Activated naive CD4-positive, alpha-beta T cell treated with anti-CD3 and anti-CD28 coated beads, Interleukin-2, amount 50 U/mL, for 24 hours (primary cell): ENCODE data around the gene DYDC1.
A peak's percentile ranks its signal among the peaks of the same experiment; 100 is the strongest.
"Not testable (repeated sequence)": the region's sequence is repeated elsewhere in the genome, so short reads cannot be mapped to it uniquely, and the experiment has no call there.

ENCODE experiments used
- H3K27ac Mint-ChIP-seq: one replicate; pipeline ENCODE4 v1.8.0; 2021; ENCODE audit warnings: mild to moderate bottlenecking, mixed read lengths
- H3K27me3 Mint-ChIP-seq: one replicate; pipeline ENCODE4 v1.8.0; 2021; ENCODE audit warnings: mixed read lengths
- H3K36me3 Mint-ChIP-seq: one replicate; pipeline ENCODE4 v1.8.0; 2021; ENCODE audit warnings: mixed read lengths
- H3K4me1 Mint-ChIP-seq: one replicate; pipeline ENCODE4 v1.8.0; 2021; ENCODE audit warnings: mixed read lengths
- H3K4me3 Mint-ChIP-seq: one replicate; pipeline ENCODE4 v1.8.0; 2021; ENCODE audit warnings: mild to moderate bottlenecking, mixed read lengths
- H3K9me3 Mint-ChIP-seq: one replicate; pipeline ENCODE4 v1.8.0; 2021; ENCODE audit warnings: mixed read lengths

DYDC1 gene

GRCh38 chr10:80358925-80359324 is 2.4 kb upstream of the DYDC1 start:
- H3K27me3 Mint-ChIP-seq: peaks cover 12% of the 10 kb centered on the region
- not testable (repeated sequence) for H3K27ac Mint-ChIP-seq, H3K36me3 Mint-ChIP-seq, H3K4me1 Mint-ChIP-seq, H3K9me3 Mint-ChIP-seq, H3K4me3 Mint-ChIP-seq

DNA sequence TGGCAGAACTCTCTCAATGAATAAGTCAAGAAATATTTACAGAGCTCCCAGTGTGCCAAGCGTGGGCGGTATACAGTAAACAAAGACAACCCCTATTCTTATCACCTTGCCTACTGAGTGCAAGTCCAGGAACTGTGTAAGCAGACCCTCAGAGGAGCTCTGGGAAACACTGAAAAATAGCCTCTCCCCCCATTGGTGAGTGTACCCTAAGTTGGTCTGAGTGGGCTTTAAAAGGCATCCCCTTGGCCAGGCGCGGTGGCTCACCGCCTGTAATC is 1.2 kb upstream of the DYDC1 start:
- Mint-ChIP-seq H3K36me3 (no peaks in the 10 kb centered on the region), H3K27ac (no peak overlapping the region), H3K4me3 (peak overlapping the region; percentile 82), H3K4me1 (peaks cover 5% of the 10 kb centered on the region), H3K27me3 (peaks cover 12% of the 10 kb centered on the region), H3K9me3 (no peaks in the 10 kb centered on the region)

GRCh38 chr10:80356989-80357850 is 665 bp upstream of the DYDC1 start:
- Mint-ChIP-seq H3K36me3 (no peaks in the 10 kb centered on the region), H3K27ac (no peak overlapping the region), H3K4me3 (peak overlapping the region; percentile 82), H3K4me1 (peaks cover 5% of the 10 kb centered on the region), H3K9me3 (no peaks in the 10 kb centered on the region), H3K27me3 (peaks cover 15% of the 10 kb centered on the region)

GRCh38 chr10:80351220-80351619 is 5.3 kb downstream of the DYDC1 start:
- no peak overlapping the region for H3K4me3 Mint-ChIP-seq
- H3K27me3 Mint-ChIP-seq: peaks cover 20% of the 10 kb centered on the region
- no peaks in the 10 kb centered on the region for H3K36me3 Mint-ChIP-seq
- H3K4me1 Mint-ChIP-seq: peaks cover 5% of the 10 kb centered on the region
- no peak overlapping the region for H3K27ac Mint-ChIP-seq
- H3K9me3 Mint-ChIP-seq: no peaks in the 10 kb centered on the region

- H3K36me3 Mint-ChIP-seq: no peaks in the 10 kb centered on the region
- no peaks in the 10 kb centered on the region for H3K4me1 Mint-ChIP-seq
- H3K9me3 Mint-ChIP-seq: no peaks in the 10 kb centered on the region
- H3K27ac Mint-ChIP-seq: no peak overlapping the region
- H3K4me3 Mint-ChIP-seq: no peak overlapping the region
- peaks cover 14% of the 10 kb centered on the region for H3K27me3 Mint-ChIP-seq
Measured at GRCh38 chr10:80350251-80350650, 6.3 kb downstream of the DYDC1 start.

DNA sequence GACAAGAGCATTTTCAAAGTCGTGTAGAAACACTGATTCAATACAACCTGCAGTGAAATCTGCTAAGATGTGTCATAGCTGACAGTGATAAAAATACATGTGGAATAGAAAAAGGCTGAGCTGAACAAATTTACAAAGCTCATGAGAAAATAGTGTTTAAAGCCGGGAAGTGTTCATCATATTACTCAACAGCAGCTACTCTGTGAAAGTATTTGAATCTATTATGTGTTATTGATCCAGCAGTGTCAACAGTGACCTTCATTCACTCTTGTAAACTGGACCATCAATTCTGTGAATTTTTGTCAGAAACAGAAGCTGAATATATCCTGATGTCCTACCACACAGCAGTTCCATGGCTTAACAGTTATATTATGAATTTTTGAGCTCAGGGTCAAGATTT is 11.6 kb downstream of the DYDC1 start:
- no peaks in the 10 kb centered on the region for H3K9me3 Mint-ChIP-seq
- peaks cover 3% of the 10 kb centered on the region for H3K27me3 Mint-ChIP-seq
- no peak overlapping the region for H3K4me3 Mint-ChIP-seq
- no peak overlapping the region for H3K27ac Mint-ChIP-seq
- H3K36me3 Mint-ChIP-seq: no peaks in the 10 kb centered on the region
- no peaks in the 10 kb centered on the region for H3K4me1 Mint-ChIP-seq

DNA sequence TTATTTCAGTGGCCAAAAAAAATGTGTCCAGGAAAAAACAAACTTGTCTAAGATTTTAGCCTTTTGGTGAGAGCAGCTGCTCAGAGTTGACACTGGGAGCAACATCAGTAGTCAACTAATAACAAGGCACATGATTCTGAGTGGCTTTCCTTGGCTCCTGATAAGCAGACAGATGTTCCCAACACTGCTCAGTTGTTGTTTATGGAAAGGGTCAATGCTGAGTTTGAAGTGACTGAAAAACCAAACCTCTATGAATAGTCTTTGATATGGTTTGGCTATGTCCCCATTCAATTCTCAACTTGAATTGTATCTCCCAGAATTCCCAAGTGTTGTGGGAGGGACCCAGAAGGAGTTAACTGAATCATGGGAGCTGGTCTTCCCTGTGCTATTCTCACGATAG is 12.3 kb downstream of the DYDC1 start:
- Mint-ChIP-seq H3K36me3 (no peaks in the 10 kb centered on the region), H3K27ac (no peak overlapping the region), H3K4me3 (no peak overlapping the region), H3K9me3 (no peaks in the 10 kb centered on the region), H3K4me1 (no peaks in the 10 kb centered on the region), H3K27me3 (peaks cover 2% of the 10 kb centered on the region)

- no peaks in the 10 kb centered on the region for H3K36me3 Mint-ChIP-seq
- no peaks in the 10 kb centered on the region for H3K9me3 Mint-ChIP-seq
- H3K4me3 Mint-ChIP-seq: no peak overlapping the region
- H3K27me3 Mint-ChIP-seq: peaks cover 1% of the 10 kb centered on the region
- H3K27ac Mint-ChIP-seq: no peak overlapping the region
- no peaks in the 10 kb centered on the region for H3K4me1 Mint-ChIP-seq
Measured at GRCh38 chr10:80333983-80334382, 22.6 kb downstream of the DYDC1 start.

DNA sequence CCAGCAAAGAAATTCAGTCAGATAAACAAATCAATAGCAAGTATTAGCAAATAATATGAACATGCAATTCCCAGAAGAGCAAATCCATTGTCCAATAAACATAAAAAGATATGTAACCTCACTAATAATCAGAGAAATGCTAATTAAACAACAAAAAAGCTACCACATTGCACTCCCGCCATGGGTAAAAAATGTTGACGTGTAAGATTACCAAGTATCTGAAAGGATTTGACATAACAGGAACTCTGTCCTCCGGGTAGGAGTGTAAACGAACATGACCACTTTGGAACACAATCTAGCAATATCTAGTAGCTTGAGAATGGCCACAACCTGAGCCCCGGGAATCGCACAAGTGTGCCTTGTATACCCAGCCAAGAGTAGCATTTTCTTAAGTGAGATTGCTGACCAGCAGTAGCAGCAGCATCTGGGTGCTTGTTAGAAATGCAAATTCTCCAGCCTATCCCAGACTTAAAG is 31.6 kb downstream of the DYDC1 start:
- Mint-ChIP-seq H3K4me3 (no peak overlapping the region), H3K4me1 (no peaks in the 10 kb centered on the region), H3K27me3 (no peaks in the 10 kb centered on the region), H3K27ac (no peak overlapping the region), H3K36me3 (no peaks in the 10 kb centered on the region), H3K9me3 (no peaks in the 10 kb centered on the region)

DNA sequence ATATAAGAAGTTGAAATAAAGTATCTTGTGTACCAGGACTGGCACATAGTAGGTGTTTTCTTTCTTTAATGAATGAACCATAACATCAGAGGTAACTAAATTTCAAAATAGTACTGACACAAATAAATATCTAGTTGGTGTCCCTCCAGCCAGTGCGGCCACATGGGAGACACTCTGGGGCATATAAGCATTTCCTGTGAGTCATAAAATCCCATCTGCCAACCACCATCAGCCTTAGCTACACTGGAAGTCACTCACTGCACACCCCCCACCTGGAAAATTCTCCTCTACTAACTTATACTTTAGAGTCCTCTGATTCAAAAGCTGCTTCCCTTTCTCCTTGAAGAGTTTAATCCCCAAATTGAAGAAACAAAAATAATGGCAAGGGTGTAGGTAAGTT is 32.5 kb downstream of the DYDC1 start:
- no peaks in the 10 kb centered on the region for H3K9me3 Mint-ChIP-seq
- no peaks in the 10 kb centered on the region for H3K27me3 Mint-ChIP-seq
- H3K36me3 Mint-ChIP-seq: no peaks in the 10 kb centered on the region
- H3K4me1 Mint-ChIP-seq: no peaks in the 10 kb centered on the region
- no peak overlapping the region for H3K4me3 Mint-ChIP-seq
- no peak overlapping the region for H3K27ac Mint-ChIP-seq

DNA sequence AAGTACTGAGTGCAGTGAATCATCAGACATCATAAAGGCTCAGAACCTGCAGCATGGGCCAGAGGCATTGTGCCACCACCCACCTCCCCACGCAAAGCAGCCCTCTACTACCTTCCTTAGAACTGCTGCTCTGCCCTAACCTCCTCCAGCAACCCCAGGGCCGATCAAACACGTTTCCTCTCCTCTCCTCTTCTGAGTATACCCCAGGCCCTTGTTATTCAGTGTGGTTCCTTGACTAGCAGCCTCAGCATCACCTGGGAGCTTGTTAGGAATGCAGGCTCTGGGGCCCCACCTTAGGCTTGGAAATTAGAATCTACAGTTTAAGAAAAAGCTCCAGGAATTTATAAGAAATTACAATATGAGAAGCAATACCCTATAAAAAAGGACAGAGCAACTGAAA is 33.2 kb downstream of the DYDC1 start:
- peaks cover 2% of the 10 kb centered on the region for H3K27me3 Mint-ChIP-seq
- H3K36me3 Mint-ChIP-seq: no peaks in the 10 kb centered on the region
- no peaks in the 10 kb centered on the region for H3K9me3 Mint-ChIP-seq
- H3K4me3 Mint-ChIP-seq: no peak overlapping the region
- H3K4me1 Mint-ChIP-seq: no peaks in the 10 kb centered on the region
- H3K27ac Mint-ChIP-seq: no peak overlapping the region

- Mint-ChIP-seq H3K27ac (no peak overlapping the region), H3K9me3 (no peaks in the 10 kb centered on the region), H3K4me3 (no peak overlapping the region), H3K27me3 (peaks cover 2% of the 10 kb centered on the region), H3K36me3 (no peaks in the 10 kb centered on the region), H3K4me1 (no peaks in the 10 kb centered on the region)
Measured at GRCh38 chr10:80322711-80323110, 33.8 kb downstream of the DYDC1 start.

DNA sequence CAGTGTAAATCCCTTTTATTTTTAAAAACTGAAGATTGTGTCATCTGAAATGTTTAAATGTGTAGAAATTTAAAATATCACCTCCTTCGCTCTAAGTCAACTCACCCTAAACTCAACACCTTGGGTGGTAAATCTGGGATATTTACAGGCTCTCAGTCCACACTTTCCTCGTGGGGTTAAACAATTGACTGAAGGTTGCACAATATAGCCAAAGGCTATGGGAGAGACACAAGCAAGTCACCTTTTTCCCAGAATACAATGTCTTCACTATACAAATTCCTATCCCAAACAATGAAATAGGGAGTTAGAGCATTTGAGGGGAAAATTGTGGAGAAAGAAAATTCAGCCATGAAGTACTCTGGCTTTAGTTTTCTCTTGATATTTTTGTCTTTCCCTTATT is 34.4 kb downstream of the DYDC1 start:
- H3K27me3 Mint-ChIP-seq: peaks cover 2% of the 10 kb centered on the region
- H3K36me3 Mint-ChIP-seq: no peaks in the 10 kb centered on the region
- no peak overlapping the region for H3K27ac Mint-ChIP-seq
- no peaks in the 10 kb centered on the region for H3K4me1 Mint-ChIP-seq
- no peak overlapping the region for H3K4me3 Mint-ChIP-seq
- no peaks in the 10 kb centered on the region for H3K9me3 Mint-ChIP-seq

- Mint-ChIP-seq H3K9me3 (no peaks in the 10 kb centered on the region), H3K4me1 (no peaks in the 10 kb centered on the region), H3K4me3 (no peak overlapping the region), H3K27ac (no peak overlapping the region), H3K27me3 (peaks cover 2% of the 10 kb centered on the region), H3K36me3 (no peaks in the 10 kb centered on the region)
Measured at GRCh38 chr10:80321183-80321582, 35.4 kb downstream of the DYDC1 start.

- Mint-ChIP-seq H3K9me3 (no peaks in the 10 kb centered on the region), H3K4me3 (no peak overlapping the region), H3K27me3 (peaks cover 2% of the 10 kb centered on the region), H3K36me3 (no peaks in the 10 kb centered on the region), H3K4me1 (no peaks in the 10 kb centered on the region), H3K27ac (no peak overlapping the region)
Measured at GRCh38 chr10:80320377-80320776, 36.2 kb downstream of the DYDC1 start.

DNA sequence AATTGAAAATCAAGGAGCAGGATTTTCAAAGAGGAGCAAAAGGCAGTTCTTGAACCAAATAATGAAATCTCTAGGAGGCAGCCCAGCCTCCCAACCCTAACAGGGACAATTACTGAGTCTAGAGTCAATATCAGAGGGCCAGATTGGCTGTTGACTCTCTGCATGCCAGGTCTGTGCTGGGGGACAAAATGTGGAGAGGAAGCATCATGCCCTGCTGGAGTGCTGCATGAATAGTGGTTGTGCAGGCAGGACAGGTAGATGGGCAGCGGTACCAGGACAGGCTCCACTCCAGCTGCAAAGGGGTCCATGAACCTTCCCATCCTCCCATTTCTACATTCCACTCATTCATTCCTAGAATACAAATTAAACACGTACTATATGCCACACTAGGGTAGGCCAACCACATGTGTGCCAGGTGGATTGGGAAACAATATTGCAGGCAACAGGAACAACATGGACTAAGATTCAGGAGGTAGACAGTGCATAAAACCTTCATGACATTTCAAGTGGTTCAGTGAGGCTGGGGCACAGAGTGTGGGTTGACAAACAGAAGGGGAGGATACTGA is 36.7 kb downstream of the DYDC1 start:
- Mint-ChIP-seq H3K4me1 (no peaks in the 10 kb centered on the region), H3K27ac (no peak overlapping the region), H3K36me3 (no peaks in the 10 kb centered on the region), H3K9me3 (no peaks in the 10 kb centered on the region), H3K4me3 (no peak overlapping the region), H3K27me3 (peaks cover 2% of the 10 kb centered on the region)

DNA sequence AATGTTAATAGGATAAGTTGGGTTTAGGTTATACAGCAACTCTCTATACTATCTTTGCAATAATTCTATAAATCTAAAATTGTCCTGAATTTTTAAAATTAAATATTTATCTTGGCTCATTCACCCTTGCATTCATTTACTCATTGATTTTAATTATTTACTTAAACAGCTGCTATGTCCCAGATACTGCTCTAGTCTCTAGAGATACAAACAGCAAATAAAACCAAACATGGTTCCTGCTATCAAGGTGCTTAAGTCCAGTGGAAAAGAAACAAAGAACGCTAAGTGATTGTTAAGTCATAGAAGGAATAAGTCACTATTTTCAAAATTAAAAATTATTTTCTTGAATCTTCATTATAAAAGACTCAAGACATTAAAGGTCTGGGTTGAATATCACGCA is 37.2 kb downstream of the DYDC1 start:
- H3K4me1 Mint-ChIP-seq: no peaks in the 10 kb centered on the region
- no peaks in the 10 kb centered on the region for H3K36me3 Mint-ChIP-seq
- H3K27me3 Mint-ChIP-seq: peaks cover 2% of the 10 kb centered on the region
- no peak overlapping the region for H3K27ac Mint-ChIP-seq
- H3K9me3 Mint-ChIP-seq: no peaks in the 10 kb centered on the region
- no peak overlapping the region for H3K4me3 Mint-ChIP-seq
